Activated B cell treated with CpG ODN at 0.5 μM for 24 hours (primary cell): Measurements from ENCODE around the gene SNCAIP. TPM values are rescaled to one million over a fixed set of nuclear protein-coding genes. Genes with fewer than 3 reads are reported as not detected.

ENCODE experiments used
- ATAC-seq: fragments of 200-7000 bp; cut with Tn5 transposase; one replicate; pipeline ENCODE4 v1.10.0; 2021; ENCODE audit warnings: low read depth, mild to moderate bottlenecking, moderate library complexity
- CTCF ChIA-PET: fragments of 350-600 bp; sonication (Branson Sonifier 250); formaldehyde crosslinking; loops from one replicate; lab custom pipeline; 2021; ENCODE audit warnings: antibody characterized with exemption; lab: Charles Lee
- POLR2A ChIA-PET: fragments of 350-600 bp; sonication (Branson Sonifier 250); formaldehyde crosslinking; loops from one replicate; lab custom pipeline; 2021; ENCODE audit warnings: antibody characterized with exemption; lab: Charles Lee
- DNase-seq: peaks from one replicate; pipeline ENCODE4 v3.0.0; 2022
- H3K27ac Mint-ChIP-seq: one replicate; pipeline ENCODE4 v1.8.0; 2020; ENCODE audit warnings: mixed read lengths
- H3K27me3 Mint-ChIP-seq: one replicate; pipeline ENCODE4 v1.8.0; 2021; ENCODE audit warnings: mixed read lengths
- H3K36me3 Mint-ChIP-seq: one replicate; pipeline ENCODE4 v1.8.0; 2021; ENCODE audit warnings: low read depth, mixed read lengths
- H3K4me1 Mint-ChIP-seq: one replicate; pipeline ENCODE4 v1.8.0; 2021; ENCODE audit warnings: mixed read lengths
- H3K4me3 Mint-ChIP-seq: one replicate; pipeline ENCODE4 v1.8.0; 2020; ENCODE audit warnings: mild to moderate bottlenecking, mixed read lengths
- H3K9me3 Mint-ChIP-seq: one replicate; pipeline ENCODE4 v1.8.0; 2020; ENCODE audit warnings: mixed read lengths
- CTCF ChIP-seq: fragments of 200-600 bp; IDR thresholded peaks from one replicate; pipeline ENCODE4 v1.8.0; 2022; ENCODE audit warnings: antibody characterized with exemption, mild to moderate bottlenecking
- intact Hi-C: fragments of 100-400 bp; cut with micrococcal nuclease; formaldehyde crosslinking; loops from one replicate; pipeline ENCODE4 v1.15.1; 2024
- total RNA-seq: library from RNA; stranded (reverse); gene quantifications from 2 replicates; pipeline ENCODE4 v1.2.3, GENCODE V29; 2022

SNCAIP gene
- total RNA-seq, 1 donor from 2014 or later: not detected

DNA sequence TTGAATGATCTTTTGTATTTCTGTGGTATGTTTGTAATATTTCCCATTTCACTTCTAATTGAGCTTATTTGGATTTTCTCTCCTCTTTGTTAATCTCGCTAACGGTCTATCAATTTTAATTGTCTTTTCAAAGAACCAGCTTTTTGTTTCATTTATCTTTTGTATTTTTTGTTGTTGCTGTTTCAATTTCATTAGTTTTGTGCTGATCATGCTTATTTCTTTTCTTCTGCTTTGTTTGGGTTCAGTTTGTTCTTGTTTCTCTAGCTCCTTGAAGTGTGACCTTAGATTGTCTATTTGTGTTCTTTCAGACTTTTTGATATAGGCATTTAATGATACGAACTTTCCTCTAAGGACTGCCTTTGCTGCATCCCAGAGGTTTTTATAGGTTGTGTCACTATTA is 28.4 kb upstream of the SNCAIP start:
- intact Hi-C loops: no loop called here
- Mint-ChIP-seq H3K9me3 (peaks cover 5% of the 10 kb centered on the region), H3K4me1 (no peaks in the 10 kb centered on the region), H3K4me3 (no peak overlapping the region), H3K27ac (no peak overlapping the region), H3K27me3 (no peaks in the 10 kb centered on the region), H3K36me3 (no peaks in the 10 kb centered on the region)
- no peak for TF ChIP-seq CTCF
- ChIA-PET POLR2A (no interaction called here), CTCF (no interaction called here)
- ATAC-seq (no peak), DNase-seq (no peak)

GRCh38 chr5:122286541-122286940 is 25.5 kb upstream of the SNCAIP start:
- intact Hi-C loops: no loop called here
- ChIA-PET POLR2A (no interaction called here), CTCF (no interaction called here)
- no peaks in the 10 kb centered on the region for H3K4me1 Mint-ChIP-seq
- TF ChIP-seq CTCF: no peak
- H3K27ac Mint-ChIP-seq: no peak overlapping the region
- peaks cover 3% of the 10 kb centered on the region for H3K9me3 Mint-ChIP-seq
- H3K36me3 Mint-ChIP-seq: no peaks in the 10 kb centered on the region
- no peak for DNase-seq
- H3K27me3 Mint-ChIP-seq: peaks cover 4% of the 10 kb centered on the region
- no peak overlapping the region for H3K4me3 Mint-ChIP-seq
- ATAC-seq: no peak

DNA sequence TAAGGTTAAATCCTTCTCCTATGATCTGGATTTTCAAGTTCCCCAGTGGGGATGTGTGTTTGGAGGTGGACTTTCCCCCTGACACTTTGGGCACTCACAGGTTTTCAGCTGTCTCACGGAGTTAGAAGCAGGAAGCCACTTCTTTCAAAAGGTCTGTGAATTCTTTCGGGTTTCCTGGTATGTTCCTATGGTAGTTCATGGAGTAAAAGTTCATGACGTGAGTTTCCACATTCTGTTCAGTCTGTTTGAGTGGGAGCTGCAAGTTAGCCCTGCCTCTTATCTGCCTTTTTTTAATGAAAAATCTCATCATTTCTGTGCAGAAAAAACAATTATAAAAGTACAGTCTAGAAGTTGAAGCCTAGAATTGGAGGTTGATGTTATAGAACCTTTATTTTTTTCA is 24.9 kb upstream of the SNCAIP start:
- peaks cover 4% of the 10 kb centered on the region for H3K27me3 Mint-ChIP-seq
- H3K9me3 Mint-ChIP-seq: peaks cover 3% of the 10 kb centered on the region
- H3K4me1 Mint-ChIP-seq: no peaks in the 10 kb centered on the region
- ATAC-seq: no peak
- no peaks in the 10 kb centered on the region for H3K36me3 Mint-ChIP-seq
- H3K4me3 Mint-ChIP-seq: no peak overlapping the region
- intact Hi-C loops: no loop called here
- no peak for DNase-seq
- no peak overlapping the region for H3K27ac Mint-ChIP-seq
- TF ChIP-seq CTCF: no peak
- ChIA-PET CTCF (no interaction called here), POLR2A (no interaction called here)

DNA sequence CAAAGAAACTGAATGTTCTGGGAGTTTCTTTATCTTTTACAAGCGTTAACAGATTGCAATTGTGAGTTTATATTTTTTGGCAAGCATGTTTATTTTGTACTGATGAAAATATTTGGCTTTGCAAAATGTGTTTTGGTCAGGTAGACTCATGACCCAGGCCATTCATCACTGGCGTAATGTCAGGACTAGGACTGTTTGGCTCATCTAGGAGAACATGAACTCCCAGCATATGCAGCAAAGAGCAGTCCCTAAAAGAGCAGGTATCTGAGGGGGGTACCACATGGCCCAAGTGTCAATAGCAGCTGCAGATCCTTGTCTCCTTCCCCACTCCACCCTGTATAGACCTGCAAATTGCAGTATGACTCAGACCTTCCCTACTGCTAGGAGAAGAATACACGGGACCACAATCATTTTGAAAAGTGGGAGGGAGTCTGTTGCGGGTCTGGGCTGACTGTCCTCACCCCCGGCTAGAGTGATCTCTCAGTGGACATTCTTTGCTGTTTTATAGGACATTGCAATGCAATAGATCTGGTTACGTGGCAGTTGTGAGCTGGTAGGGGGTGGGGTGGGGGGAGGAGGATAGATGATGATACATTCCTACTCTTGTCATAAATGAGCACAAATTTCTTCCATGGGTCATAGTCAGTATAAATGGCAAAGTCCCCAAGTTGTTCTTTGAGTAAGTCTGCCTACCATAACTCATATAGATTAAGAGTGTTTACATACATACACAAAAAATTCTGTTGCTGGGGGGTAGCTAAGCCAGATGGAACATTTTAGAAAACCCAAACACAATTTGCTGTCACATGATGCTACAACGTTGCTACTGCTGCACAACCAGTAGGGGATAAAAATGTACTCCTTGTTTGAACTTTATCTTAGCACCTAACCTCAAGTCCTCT is 20.8 kb upstream of the SNCAIP start:
- TF ChIP-seq CTCF: no peak
- intact Hi-C loops: no loop called here
- H3K4me1 Mint-ChIP-seq: no peaks in the 10 kb centered on the region
- CTCF ChIA-PET: interaction anchor here (1.1 kb wide), 1 partner anchor 18 kb away, joined by 3 read pairs; no protein-coding TSS in a partner anchor
- POLR2A ChIA-PET: no interaction called here
- no peaks in the 10 kb centered on the region for H3K36me3 Mint-ChIP-seq
- ATAC-seq (no peak), DNase-seq (no peak)
- no peak overlapping the region for H3K4me3 Mint-ChIP-seq
- H3K27ac Mint-ChIP-seq: no peak overlapping the region
- H3K27me3 Mint-ChIP-seq: peaks cover 10% of the 10 kb centered on the region
- peaks cover 2% of the 10 kb centered on the region for H3K9me3 Mint-ChIP-seq

GRCh38 chr5:122292332-122292731 is 19.7 kb upstream of the SNCAIP start:
- H3K4me3 Mint-ChIP-seq: no peak overlapping the region
- no peak overlapping the region for H3K27ac Mint-ChIP-seq
- H3K4me1 Mint-ChIP-seq: no peaks in the 10 kb centered on the region
- TF ChIP-seq CTCF: no peak
- intact Hi-C loops: no loop called here
- ChIA-PET POLR2A (no interaction called here), CTCF (no interaction called here)
- DNase-seq (no peak), ATAC-seq (no peak)
- no peaks in the 10 kb centered on the region for H3K36me3 Mint-ChIP-seq
- peaks cover 2% of the 10 kb centered on the region for H3K9me3 Mint-ChIP-seq
- peaks cover 10% of the 10 kb centered on the region for H3K27me3 Mint-ChIP-seq
